HG03045 (cell line): ENCODE data around the gene PRRT2.
"Not testable (repeated sequence)": the region's sequence is repeated elsewhere in the genome, so short reads cannot be mapped to it uniquely, and the experiment has no call there.

Experiments
- ATAC-seq: cut with Tn5 transposase; IDR thresholded peaks from one replicate; pipeline ENCODE4 v1.9.1; 2021; ENCODE audit warnings: mild to moderate bottlenecking, moderate library complexity; ENCODE audit not compliant: unreplicated experiment

Gene PRRT2

DNA sequence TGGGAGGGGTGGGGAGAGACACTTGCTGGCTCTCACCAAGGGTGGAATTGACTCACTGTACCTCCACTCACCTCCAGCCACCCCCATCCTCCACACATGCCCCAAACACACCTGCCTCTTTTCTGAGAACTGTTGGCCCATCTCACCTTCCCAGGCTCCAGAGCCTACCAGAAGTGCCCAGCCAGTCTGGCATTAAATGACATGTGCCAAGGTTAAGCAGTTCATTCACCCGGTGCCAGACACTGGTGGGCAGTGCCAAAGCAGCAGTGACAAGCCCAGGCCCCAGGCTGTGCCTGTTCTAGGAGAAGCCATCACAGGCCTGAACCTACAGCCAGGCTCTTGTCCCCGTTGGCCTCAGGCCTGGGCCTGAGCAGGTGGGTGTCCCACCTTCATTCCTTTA is 19.5 kb downstream of the PRRT2 start:
- no peak for ATAC-seq

DNA sequence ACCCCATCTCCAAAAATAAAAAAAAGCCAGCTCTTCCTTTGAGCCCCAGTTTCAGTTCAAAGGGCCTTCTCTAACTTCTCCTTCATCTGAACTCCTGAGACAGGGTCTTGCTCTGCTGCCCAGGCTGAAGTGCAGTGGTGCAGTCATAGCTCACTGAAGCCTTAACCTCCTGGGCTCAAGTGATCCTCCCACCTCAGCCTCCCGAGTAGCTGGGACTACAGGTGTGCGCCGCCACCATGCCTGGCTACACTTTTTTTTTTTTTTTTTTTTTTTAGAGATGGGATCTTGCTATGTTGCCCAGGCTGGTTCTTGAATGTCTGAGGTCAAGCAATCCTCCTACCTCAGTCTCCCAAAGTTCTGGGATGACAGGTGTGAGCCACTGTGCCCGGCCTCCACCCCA is 21.2 kb downstream of the PRRT2 start:
- ATAC-seq: not testable (repeated sequence)

DNA sequence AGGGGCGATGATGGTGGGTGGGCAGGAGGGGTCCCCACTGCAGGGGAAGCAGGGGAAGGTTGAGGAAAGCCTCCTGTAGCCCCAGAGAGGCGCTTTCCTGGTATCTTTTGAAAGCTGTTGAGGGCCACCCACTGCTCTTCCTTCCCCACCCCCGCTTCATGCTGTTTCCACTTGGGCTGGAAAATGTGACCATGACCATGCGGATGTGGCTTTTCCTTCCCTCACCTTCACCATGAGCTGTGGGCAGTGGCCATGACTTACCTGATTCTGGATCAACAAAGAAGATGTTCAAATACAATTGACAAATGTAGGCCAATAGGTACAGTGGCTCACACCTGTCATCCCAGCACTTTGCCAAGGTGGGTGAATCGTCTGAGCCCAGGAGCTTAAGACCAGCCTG is 22.1 kb downstream of the PRRT2 start:
- ATAC-seq: no peak

DNA sequence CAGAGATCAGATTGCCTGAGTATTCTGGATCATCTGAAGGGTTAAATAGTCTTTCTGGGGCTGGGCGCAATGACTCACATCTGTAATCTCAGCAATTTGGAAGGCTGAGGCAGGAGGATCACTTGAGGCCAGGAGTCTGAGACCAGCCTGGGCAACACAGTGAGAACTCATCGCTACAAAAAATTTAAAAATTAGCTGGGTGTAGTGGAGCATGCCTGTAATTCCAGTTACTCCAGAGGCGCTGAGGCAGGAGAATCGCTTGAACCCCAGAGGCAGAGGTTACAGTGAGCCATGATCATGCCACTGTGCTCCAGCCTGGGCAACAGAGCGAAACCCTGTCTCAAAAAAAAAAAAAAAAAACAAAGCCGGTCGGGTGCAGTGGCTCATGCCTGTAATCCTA is 23.9 kb downstream of the PRRT2 start:
- ATAC-seq: no peak

DNA sequence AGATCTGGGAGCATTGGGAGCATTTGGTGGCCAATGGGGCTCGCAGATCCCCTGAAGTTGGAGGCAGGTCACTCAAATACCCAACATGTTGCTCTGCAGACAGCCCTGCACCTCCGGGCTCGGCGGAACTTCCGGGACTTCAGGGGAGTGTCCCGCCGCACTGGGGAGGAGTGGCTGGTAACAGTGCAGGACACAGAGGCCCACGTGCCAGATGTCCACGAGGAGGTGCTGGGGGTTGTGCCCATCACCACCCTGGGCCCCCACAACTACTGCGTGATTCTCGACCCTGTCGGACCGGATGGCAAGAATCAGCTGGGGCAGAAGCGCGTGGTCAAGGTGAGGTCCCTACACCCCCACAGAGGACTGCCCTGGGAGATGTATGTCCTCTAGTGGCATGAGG is 24.6 kb downstream of the PRRT2 start:
- no peak for ATAC-seq

DNA sequence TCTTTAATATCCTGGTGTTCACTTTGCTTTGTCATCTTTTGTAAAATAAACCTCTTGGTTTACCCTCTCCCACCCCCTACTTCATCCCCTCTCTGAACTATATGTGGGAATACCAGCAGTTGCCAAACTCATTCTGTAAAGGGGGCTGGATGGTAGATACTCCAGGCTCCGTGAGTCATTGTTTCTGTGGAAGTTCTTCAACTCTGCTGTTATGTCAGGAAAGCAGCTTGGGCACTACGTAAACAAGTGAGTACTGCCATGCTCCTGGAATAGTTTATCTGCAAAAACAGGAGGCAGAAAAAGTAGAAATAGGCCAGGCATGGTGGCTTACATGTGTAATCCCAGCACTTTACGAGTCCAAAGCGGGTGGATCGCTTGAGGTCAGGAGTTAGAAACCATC is 25.8 kb downstream of the PRRT2 start:
- ATAC-seq: no peak

DNA sequence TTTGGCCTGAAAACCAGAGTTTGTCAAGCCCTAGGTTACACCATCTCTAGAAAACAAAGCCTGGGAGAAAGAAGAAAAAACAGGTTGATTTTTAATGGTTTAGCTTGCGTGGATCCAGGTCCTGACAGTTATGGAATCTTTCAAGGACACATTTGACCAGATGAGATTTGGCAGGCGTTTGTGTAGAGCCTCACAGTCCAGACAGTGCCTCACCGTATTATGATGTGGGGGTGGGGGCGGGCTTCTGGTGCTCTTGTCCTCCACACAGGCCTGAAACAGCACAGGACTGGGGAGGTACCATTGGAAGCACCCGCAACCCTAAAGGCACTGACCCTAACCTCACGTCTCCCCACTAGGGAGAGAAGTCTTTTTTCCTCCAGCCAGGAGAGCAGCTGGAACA is 27.8 kb downstream of the PRRT2 start:
- ATAC-seq: no peak

DNA sequence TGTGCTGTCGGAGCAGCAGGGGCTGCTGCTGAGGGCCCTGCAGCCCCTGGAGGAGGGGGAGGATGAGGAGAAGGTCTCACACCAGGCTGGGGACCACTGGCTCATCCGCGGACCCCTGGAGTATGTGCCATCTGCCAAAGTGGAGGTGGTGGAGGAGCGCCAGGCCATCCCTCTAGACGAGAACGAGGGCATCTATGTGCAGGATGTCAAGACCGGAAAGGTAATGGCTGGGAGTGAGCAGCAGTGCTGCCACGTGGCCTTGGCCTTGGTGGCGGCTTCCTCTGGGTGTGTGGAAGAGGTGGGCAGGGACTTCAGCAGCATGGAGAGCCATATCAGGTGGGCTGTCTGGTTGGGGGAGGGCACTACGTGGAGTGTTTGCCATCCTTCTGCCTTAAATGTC is 28.2 kb downstream of the PRRT2 start:
- no peak for ATAC-seq

DNA sequence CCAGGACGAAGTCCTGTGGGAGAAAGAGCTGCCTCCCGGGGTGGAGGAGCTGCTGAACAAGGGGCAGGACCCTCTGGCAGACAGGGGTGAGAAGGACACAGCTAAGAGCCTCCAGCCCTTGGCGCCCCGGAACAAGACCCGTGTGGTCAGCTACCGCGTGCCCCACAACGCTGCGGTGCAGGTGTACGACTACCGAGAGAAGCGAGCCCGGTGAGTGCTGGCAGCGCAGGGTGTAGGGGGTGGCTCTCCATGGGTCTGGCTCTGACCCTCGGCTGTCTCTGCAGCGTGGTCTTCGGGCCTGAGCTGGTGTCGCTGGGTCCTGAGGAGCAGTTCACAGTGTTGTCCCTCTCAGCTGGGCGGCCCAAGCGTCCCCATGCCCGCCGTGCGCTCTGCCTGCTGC is 29.6 kb downstream of the PRRT2 start:
- ATAC-seq: no peak

DNA sequence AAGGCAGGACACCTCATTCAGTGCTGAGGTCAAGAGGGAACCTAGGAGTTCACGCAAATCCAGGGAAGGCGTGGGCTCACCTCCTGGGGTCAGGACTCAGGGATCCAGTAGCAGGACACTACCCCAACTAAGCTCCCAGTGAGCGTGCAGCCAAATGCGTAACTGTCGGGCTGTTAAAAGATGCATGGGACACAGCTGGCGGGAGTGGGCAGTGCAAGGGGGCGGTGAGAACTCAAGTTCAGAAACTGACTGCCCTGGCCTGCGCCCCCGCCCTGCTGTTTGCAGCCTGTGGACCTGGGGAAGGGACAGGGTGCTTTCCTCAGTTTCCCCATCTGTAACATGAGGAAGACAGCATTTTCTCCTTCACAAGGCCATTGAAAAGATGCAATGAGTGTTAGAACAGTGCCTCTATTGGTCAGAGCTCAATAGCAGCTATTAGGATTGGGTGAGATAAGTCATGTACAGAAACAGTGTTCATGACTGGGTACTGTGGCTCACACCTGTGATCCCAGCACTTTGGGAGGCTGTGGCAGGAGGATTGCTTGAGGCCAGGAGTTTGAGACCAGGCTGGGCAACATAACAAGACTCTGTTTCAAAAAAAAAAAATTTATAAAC is 30.8 kb downstream of the PRRT2 start:
- no peak for ATAC-seq

DNA sequence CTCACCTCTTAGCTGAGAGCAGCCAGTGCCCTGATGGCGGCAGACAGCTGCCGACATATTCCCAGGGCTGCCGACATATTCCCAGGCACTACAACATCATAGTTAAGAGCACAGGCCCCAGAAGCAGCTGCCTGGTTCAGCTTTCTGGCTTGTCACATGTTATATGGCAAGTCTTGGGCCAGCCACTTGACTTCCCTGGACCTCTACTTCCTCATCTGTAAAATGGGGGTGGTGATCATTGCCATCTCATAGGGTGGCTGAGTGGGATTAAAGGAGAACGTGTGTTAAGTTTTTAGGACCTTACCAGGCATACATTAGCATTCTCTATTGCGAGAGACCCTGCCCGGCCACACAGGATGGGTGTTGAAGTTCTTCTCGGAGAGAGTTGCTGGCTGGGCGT is 31.9 kb downstream of the PRRT2 start:
- ATAC-seq: no peak

DNA sequence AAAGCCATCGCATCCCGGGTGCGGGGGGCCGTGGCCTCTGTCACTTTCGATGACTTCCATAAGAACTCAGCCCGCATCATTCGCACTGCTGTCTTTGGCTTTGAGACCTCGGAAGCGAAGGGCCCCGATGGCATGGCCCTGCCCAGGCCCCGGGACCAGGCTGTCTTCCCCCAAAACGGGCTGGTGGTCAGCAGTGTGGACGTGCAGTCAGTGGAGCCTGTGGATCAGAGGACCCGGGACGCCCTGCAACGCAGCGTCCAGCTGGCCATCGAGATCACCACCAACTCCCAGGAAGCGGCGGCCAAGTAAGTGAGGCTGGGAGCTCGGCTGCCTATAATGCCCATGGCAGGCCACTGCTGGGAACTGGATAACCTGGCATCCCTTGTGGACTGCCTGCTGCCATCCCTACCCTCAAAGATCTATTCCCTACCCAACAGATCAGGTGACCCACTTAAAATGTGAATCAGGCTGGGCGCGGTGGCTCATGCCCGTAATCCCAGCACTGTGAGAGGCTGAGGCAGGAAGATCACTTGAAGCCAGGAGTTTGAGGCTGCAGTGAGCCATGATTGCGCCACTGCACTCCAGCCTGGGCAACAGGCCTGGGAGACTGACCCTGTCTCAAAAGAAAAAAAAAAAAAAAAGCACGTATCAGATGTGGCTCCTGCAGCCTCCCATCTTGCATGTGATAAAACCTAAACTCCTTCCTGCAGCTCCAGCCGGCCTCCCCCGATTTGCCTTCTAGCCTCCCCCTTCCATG is 32.8 kb downstream of the PRRT2 start:
- ATAC-seq: no peak

DNA sequence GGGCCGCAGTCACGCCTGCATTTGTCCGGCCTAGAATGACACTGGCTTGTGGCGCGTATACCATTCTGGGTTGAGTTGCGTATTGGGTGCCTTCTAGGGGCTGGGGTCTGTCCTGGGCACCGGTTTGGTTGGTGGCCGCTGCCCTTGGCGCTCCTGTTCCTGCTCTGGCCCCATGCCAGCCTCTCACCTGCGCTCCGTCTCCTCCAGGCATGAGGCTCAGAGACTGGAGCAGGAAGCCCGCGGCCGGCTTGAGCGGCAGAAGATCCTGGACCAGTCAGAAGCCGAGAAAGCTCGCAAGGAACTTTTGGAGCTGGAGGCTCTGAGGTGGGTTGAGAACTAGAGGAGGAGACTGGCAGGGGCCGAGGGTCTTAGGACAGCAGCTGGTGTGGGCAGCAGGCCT is 33.7 kb downstream of the PRRT2 start:
- ATAC-seq: no peak

DNA sequence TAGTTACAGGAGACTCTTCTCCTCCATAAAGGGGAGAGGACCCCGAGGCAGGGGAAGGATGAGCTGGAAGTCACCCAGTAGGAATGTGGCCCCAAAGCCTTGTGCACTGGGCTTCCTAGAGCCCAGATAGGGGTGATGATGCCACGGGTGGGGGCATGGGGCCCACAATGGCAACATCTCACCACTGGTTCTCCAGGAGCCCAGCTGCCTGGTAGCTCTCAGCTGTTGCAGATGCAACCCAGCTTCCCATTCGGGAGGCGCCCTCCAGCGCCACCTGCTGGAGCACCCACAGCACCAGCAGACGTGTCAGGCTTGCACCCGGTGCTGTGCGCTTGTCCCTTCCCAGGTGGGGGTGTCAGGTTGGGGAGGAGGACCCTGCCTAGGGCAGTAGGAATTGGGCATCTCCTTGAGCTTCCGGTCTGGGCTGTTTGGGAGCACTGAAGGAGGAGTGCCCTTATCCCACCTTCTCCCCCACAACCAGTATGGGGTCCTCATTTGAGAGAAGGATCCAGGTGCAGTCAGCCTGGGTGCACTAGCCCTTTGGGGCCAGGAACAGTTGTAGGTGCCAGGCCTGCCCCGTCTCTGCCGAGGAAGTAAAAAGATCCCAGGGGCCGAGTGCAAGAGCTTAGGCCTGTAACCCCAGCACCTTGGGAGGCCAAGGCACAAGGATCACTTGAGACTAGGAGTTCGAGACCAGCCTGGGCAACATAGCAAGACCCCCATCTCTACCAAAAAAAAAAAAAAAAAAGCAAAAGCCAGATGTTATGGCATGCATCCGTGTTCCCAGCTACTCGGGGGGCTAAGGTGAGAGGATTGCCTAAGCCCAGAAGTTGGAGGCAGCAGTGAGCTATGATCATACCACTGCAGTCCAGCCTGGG is 36.7 kb downstream of the PRRT2 start:
- no peak for ATAC-seq

DNA sequence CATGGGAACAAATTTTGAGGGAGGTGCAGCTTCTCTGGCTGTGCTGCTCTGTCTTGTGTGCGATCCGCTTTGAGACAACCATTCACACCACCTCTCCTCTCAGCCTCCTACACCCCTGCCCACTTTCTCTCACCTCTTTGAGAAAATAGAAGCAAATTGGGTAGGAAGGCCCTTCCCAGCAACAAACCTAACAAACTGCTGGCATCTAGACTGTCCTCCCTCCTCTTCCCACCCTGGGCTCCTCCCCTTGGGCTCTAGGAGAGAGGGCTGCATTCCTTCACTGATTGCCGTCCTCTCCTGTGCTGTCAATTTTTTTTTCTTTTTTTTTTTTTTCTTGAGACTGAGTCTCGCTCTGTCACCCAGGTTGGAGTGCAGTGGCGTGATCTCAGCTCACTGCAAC is 37.5 kb downstream of the PRRT2 start:
- no peak for ATAC-seq

DNA sequence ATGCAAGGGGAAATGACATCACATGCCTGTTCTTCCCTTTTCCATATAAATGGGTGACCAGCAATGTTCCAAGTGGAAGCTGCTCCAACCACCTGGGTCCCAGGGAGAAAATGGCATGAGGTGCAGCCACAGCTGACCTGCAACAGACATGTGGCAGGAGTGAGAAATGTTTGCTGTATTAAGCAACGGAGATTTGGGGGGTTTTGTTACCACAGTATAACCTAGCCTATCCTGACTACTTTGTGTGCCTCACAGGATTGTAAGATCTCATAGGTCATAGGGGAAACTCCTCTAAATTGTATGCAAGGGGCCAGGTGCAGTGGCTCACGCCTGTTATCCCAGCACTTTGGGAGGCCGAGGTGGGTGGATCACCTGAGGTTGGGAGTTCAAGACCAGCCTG is 39.0 kb downstream of the PRRT2 start:
- no peak for ATAC-seq

DNA sequence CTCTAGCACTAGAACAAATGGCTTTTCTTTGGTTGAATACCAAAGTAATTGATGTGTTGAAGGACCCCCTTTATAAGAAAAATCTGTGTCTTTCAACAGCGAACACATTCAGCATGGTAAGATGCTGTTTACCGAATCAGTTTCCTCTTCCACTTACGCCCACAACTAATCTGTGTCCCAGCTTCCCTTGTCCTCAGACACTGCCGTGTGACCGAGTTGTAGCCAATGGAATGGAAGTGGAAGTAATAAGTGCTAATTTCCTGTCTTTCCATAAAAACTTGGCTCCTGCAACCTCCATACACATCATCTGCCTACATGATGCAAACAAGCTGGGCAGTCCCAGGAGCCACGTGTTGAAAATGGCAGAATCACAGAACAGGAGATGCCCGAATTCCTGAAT is 40.7 kb downstream of the PRRT2 start:
- ATAC-seq: no peak

DNA sequence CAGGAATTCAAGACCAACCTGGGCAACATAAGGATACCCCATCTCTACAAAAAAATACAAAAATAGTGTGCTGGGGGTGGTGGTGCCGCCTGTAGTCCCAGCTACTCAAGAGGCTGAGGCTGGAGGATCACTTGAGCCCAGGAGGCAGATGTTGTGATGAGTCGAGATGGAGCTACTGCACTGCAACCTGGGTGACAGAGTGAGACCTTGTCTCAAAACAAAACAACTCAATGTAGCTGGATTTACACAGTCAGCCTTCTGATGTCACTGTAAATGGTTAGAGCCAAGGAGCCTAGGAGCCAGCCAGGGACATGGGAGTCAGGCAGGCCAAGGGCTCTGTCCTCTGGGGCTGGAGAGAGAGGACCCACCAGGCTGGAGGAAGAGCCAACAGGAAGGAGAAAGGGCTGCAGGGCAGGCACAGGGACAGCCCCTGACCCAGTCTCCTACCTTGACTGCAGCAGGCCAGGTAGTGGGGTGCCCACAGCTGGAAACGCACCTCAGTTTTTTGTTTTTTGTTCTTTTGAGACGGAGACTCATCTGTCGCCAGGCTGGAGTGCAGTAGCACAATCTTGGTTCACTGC is 42.6 kb downstream of the PRRT2 start:
- no peak for ATAC-seq

DNA sequence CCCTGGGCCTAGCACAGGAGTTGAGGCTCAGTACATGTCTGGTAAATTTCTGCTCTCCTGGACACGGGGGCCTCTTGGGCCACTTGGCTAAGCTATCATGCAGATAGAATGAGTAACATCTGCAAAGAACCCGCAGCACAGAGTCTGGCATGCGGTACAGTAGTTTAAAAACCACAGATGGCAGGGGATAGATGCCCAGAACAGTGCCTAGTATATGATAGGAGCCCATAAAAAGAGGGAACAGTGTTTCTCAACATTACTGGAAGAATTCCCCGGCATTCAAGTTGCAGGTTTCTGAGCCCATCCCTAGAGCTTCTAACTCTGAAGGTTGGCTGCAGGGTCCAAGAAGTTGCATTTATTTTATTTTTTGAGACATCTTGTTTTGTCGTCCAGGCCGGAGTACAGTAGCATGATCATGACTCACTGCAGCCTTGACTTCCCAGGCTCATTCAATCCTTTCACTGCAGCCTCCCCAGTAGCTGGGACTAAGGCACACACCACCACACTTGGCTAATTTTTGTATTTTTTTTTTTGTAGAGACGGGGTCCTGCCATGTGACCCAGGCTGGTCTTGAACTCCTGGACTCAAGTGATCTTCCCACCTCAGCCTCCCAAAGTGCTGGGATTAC is 45.3 kb downstream of the PRRT2 start:
- ATAC-seq: no peak

DNA sequence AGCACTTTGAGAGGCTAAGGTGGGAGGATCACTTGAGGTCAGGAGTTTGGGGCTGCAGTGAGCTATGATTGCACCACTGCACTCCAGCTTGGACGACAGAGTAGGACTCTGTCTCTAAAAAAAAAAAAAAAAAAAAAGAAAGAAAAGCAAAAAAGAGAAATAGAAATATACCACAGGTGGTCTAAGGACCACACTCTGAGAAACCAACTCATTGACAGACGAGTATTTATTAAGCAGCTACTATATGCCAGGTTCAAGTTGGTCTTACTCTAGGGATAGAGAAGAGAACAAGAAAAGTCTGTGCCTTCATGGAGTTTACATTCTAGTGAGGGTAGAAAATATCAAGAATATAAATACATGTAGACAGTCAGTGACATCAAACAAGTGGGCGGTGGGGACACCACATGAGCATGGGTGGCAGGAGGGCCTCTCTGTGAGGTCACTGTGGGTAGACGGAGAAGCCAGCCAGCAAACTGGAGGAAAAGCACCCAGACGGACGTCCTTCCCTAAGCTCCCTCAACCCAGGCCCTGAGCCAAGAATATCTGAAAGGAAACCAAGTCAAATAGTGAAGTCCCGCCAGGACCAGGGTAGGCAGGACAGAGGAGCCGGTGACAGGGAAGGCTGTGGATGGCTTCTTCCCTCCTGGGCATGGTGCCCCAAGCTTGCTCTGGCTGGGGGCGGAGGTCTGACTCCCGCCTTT is 46.3 kb downstream of the PRRT2 start:
- no peak for ATAC-seq

DNA sequence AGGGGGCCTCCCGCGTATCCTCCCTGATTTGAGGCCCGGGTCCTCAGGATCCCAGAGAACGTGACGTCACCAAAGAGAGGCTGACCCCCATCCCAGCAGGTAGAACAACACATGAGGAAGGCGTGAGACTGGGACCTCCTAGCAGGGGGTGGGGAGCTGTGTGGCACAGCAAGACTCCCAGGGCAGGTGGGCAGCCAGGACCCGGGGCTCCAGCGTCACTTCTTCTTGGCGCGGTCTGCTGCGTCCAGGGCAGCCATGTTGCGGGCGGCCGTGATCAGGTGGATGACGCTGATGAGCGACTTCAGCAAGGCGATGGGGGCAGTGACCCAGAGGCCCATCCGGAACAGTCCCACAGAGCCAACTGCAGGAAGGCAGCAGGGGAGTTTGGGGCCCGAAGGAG is 47.0 kb downstream of the PRRT2 start:
- no peak for ATAC-seq
